Measurements from ENCODE around the gene TBCD. TPM values are rescaled to one million over a fixed set of nuclear protein-coding genes. Genes with fewer than 3 reads are reported as not detected.
A peak's percentile ranks its signal among the peaks of the same experiment; 100 is the strongest.

The TBCD gene
- total and polyA plus RNA-seq, 12 donors: 41.3 to 107 (median 52.4) TPM

- no peak for TF ChIP-seq CTCF (IDR thresholded peaks at IDR 0.05)
- peak overlapping the region in 3 of 10 donors; percentile 30 to 89 (median 39) for H3K27ac ChIP-seq
Observed at GRCh38 chr17:82858376-82859126, 106.7 kb downstream of the TBCD start.

GRCh38 chr17:82859431-82860403 lies 107.9 kb downstream of the TBCD start:
- no peaks in the 10 kb centered on the region for H3K27me3 ChIP-seq
- H3K36me3 ChIP-seq: peaks cover 0 to 12% (median 0%) of the 10 kb centered on the region in 9 donors
- ATAC-seq: peak; percentile 32 to 63 (median 54)
- no peak for TF ChIP-seq CTCF (IDR thresholded peaks at IDR 0.05)
- intact Hi-C loops (cut with DNase I): loop anchor here in 1 of 10 donors (10.0 kb wide), 1 partner anchor 55 kb away; no protein-coding TSS in a partner anchor
- 70 to 79% methylated on average over 23 of the region's 23 CpGs for WGBS, 2 donors
- peak overlapping the region in 6 of 10 donors; percentile 19 to 89 (median 38) for H3K27ac ChIP-seq
- no peaks in the 10 kb centered on the region for H3K9me3 ChIP-seq
- peaks cover 4 to 56% (median 27%) of the 10 kb centered on the region in 9 donors for H3K4me1 ChIP-seq
- no peak for DNase-seq
- H3K4me3 ChIP-seq: peak overlapping the region in 1 of 10 donors; percentile 12

More at GRCh38 chr17:82858376-82859126, 106.7 kb downstream of the TBCD start:
- Histone ChIP-seq H3K4me3 (no peak overlapping the region), H3K27me3 (no peaks in the 10 kb centered on the region), H3K9me3 (no peaks in the 10 kb centered on the region), H3K36me3 (peaks cover 0 to 20% (median 0%) of the 10 kb centered on the region in 9 donors), H3K4me1 (peaks cover 0 to 45% (median 15%) of the 10 kb centered on the region in 9 donors)
- intact Hi-C loops (cut with DNase I): no loop called here
- ATAC-seq (peak in 1 of 8 donors; percentile 9), DNase-seq (no peak)
- 82 to 84% methylated on average over 28 of the region's 28 CpGs for WGBS, 2 donors

GRCh38 chr17:82860606-82861392 lies 108.9 kb downstream of the TBCD start:
- ATAC-seq (peak in 1 of 8 donors; percentile 32), DNase-seq (no peak)
- peaks cover 0 to 4% (median 0%) of the 10 kb centered on the region in 9 donors for H3K36me3 ChIP-seq
- H3K4me1 ChIP-seq: peaks cover 7 to 67% (median 37%) of the 10 kb centered on the region in 9 donors
- H3K27me3 ChIP-seq: no peaks in the 10 kb centered on the region
- H3K4me3 ChIP-seq: peak overlapping the region in 1 of 10 donors; percentile 12
- 92 to 93% methylated on average over 42 of the region's 42 CpGs for WGBS, 2 donors
- peak overlapping the region in 3 of 10 donors; percentile 19 to 89 (median 38) for H3K27ac ChIP-seq
- intact Hi-C loops (cut with DNase I): loop anchor here in 1 of 10 donors (10.0 kb wide), 1 partner anchor 54 kb away; no protein-coding TSS in a partner anchor
- TF ChIP-seq CTCF (IDR thresholded peaks at IDR 0.05): no peak
- no peaks in the 10 kb centered on the region for H3K9me3 ChIP-seq
